Measurements from ENCODE around the gene RPAP3.
A peak's percentile ranks its signal among the peaks of the same experiment; 100 is the strongest.

The RPAP3 gene

DNA sequence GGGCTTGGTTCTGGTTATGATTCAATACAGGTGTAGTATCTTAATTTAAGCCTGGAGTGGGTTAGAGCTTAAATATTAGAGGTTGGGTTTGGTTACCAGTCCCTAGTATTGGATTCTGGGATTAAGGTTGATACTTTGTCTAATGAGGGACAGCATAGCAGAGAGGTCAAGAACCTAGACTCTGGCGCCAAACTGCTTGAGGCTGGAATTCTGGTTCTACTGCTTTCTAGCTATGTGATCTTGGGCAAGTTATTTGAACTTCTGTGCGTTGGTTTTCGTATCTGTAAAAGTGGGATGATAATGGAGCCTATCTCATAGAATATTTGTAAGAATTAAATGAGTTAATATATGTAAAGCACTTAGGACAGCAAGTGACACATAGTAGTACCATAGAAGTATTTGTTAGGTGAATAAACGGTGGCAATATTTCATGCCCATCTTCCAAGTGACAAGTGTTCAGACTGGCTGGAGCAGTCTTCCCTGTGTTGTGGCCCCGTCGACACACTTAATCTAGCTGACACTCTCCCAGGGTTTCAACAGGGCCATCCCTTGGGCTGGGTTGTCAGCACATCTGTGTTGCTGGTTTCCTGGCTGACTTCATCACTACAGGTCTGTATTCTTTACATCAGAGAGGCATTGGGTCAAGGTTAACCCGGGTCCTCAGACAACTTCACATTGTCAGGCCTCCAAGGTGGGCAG is 16.5 kb upstream of the RPAP3 start:
- no peak for DNase-seq (ENCODE audit: low spot score)
- TF ChIP-seq, protein P1, sequence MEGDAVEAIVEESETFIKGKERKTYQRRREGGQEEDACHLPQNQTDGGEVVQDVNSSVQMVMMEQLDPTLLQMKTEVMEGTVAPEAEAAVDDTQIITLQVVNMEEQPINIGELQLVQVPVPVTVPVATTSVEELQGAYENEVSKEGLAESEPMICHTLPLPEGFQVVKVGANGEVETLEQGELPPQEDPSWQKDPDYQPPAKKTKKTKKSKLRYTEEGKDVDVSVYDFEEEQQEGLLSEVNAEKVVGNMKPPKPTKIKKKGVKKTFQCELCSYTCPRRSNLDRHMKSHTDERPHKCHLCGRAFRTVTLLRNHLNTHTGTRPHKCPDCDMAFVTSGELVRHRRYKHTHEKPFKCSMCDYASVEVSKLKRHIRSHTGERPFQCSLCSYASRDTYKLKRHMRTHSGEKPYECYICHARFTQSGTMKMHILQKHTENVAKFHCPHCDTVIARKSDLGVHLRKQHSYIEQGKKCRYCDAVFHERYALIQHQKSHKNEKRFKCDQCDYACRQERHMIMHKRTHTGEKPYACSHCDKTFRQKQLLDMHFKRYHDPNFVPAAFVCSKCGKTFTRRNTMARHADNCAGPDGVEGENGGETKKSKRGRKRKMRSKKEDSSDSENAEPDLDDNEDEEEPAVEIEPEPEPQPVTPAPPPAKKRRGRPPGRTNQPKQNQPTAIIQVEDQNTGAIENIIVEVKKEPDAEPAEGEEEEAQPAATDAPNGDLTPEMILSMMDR (IDR thresholded peaks at IDR 0.05), result no peak
- no peak overlapping the region for H3K4me3 ChIP-seq
- no peak overlapping the region for H3K27ac ChIP-seq

DNA sequence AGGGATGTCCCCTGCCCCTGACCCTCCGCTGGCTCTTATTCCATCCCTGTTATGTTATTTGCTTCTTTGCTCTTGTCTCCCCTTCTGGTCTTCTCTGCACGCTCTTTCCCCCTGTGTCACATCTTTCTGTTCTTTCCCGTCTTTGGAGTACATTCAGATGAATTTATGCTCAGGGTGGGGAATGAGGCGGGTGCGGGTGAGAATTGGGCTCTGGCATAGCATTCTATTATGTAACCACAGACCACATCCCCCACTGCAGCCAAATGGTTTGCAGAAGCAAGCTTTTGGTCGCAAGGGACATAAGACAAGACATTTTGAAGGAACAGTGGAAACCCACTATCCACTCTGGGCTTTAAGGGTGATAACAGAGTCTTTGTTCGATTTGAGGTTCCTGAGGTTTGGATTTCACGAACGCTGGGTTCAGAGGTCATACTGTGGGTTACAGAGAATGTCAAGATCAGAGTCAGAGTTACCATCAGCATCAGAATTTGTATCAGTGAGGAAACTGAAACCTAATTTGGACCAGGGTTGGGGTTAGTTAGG is 15.7 kb upstream of the RPAP3 start:
- no peak for DNase-seq (ENCODE audit: low spot score)
- TF ChIP-seq, protein P1 (IDR thresholded peaks at IDR 0.05), result no peak
- Histone ChIP-seq H3K27ac (no peak overlapping the region), H3K4me3 (no peak overlapping the region)

DNA sequence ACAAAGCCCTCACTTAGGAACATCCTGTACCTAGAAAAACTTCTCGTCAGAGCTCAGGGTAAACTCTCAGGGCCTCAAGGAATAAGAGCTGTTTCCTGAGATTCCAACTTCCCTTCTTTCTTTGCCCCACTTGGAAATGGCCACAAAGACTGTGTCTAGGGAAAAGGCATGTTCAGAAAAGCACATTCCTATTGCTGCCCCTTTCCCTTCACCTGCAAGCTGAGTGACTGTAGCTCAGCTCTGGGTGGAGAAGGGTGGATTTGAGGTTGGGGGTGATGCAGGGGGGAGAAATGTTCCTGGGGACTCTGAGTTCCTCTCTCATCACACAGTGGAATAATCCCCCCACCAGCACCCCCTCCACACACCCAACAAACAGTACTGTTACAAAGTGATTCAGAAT is 12.7 kb upstream of the RPAP3 start:
- Histone ChIP-seq H3K4me3 (no peak overlapping the region), H3K27ac (peak overlapping the region; percentile 85 to 88)
- DNase-seq (ENCODE audit: low spot score), result no peak
- TF ChIP-seq, protein P1 (IDR thresholded peaks at IDR 0.05), result no peak

DNA sequence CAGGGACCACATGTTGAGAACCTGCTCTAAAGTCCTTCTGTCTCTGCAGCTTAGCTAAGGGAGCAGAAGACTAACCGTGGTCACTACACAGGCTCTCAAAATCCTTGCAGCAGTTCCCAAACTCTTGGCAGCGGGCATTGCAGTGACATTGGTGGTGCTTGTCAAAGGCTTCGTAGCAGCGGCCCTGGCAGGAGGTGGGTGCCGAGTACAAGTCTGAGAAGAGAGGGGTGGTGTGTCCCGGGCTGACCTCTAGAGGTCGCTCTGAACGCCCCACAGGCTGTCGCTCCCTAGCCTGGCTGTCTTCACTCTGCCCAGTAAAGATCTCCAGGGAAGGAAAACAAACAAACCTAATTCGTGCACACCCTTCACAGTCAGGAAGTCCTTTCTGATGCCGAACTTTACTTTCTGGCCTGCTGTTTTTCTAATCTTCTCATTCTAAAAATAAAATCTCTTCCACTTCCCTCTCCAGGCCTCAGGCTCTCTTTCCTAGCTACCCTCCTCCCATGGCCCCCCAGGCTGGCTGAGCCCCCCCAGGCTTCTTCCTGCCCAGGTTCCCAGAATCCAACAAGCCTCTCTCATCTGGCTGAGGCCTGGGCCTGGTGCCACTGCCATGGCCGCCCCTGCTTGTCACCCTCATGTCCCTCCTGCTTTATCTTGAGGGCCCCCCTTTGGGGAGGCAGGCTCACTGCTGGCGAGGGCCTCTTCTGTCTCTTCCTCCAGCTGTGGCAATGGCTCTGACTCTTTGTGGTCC is 11.8 kb upstream of the RPAP3 start:
- DNase-seq (ENCODE audit: low spot score), result peak; percentile 94
- Histone ChIP-seq H3K27ac (peak overlapping the region; percentile 85 to 88), H3K4me3 (peak overlapping the region; percentile 18)
- TF ChIP-seq, protein P1 (IDR thresholded peaks at IDR 0.05), result peak; percentile 79

DNA sequence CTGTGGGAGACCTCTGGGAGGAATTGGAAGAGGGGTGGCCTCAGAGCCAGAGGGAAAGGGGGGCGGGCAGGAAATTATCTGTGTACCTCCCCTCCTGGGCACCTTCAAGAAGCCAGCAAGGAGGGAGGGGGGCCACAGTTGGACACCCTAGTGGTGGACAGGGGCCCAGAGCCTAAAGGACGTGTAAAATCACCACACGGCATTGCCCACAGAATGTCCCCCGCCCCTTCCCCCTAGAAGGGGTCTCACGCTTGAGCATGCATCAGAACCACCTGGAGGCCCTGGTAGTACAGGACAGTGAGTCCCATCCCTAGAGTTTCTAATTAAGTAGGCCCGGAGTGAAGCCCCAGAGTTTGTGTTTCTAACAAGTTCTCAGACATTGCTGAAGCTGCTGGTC is 11.2 kb upstream of the RPAP3 start:
- Histone ChIP-seq H3K4me3 (peak overlapping the region; percentile 0), H3K27ac (peak overlapping the region; percentile 85 to 88)
- TF ChIP-seq, protein P1 (IDR thresholded peaks at IDR 0.05), result no peak
- DNase-seq (ENCODE audit: low spot score), result no peak

DNA sequence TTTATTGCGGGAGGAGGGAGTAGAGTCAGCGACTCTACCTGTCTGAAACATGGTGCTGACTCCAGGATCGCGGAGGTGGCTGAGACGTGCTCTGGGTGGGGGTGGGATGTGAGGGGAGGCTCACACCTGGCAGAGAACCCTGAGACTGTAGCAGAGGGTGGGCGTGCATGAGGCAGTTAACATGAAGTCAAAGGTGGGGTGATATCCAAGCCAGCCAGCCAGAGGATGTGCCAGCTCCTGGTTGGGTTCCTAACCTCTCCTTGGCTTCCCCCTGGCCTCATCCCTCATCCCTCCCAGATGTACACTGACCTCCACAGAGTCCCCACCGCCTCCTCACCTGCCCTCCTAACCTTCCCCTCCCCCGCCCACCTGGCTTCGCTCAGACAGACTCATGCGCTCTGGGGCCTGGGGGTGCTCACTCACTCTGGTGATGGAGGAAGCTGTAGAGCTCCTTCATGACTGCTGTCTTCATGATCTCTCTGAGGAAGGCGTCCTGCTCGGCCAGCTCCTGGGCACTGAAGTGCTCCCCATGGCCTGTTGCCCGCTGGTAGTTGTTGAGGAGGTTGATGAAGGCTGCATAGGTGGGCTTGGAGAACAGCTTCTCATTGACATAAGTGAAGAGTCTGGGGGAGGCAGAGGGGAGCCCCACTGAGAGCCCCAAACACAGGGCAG is 10.2 kb upstream of the RPAP3 start:
- TF ChIP-seq, protein P1 (IDR thresholded peaks at IDR 0.05), result no peak
- H3K4me3 ChIP-seq, result peak overlapping the region; percentile 46
- DNase-seq (ENCODE audit: low spot score), result peak; percentile 74
- peak overlapping the region in 1 of 2 donors; percentile 85 for H3K27ac ChIP-seq
